Measurements from ENCODE around the gene ZFAND3.
A peak's percentile ranks its signal among the peaks of the same experiment; 100 is the strongest.

Gene ZFAND3

GRCh38 chr6:38012573-38012972, 193.0 kb downstream of the ZFAND3 start:
- H3K4me1 ChIP-seq = peaks cover 2% of the 10 kb centered on the region; the same call in 1 of the 2 replicates
- no peaks in the 10 kb centered on the region for H3K36me3 ChIP-seq
- no peak overlapping the region for H3K4me3 ChIP-seq (ENCODE audit: low read depth, low read length)
- DNase-seq = peak; percentile 58
- TF ChIP-seq, protein P1, sequence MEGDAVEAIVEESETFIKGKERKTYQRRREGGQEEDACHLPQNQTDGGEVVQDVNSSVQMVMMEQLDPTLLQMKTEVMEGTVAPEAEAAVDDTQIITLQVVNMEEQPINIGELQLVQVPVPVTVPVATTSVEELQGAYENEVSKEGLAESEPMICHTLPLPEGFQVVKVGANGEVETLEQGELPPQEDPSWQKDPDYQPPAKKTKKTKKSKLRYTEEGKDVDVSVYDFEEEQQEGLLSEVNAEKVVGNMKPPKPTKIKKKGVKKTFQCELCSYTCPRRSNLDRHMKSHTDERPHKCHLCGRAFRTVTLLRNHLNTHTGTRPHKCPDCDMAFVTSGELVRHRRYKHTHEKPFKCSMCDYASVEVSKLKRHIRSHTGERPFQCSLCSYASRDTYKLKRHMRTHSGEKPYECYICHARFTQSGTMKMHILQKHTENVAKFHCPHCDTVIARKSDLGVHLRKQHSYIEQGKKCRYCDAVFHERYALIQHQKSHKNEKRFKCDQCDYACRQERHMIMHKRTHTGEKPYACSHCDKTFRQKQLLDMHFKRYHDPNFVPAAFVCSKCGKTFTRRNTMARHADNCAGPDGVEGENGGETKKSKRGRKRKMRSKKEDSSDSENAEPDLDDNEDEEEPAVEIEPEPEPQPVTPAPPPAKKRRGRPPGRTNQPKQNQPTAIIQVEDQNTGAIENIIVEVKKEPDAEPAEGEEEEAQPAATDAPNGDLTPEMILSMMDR (IDR thresholded peaks at IDR 0.05; ENCODE audit: low read depth, low read length) = peak; percentile 93
- no peaks in the 10 kb centered on the region for H3K27me3 ChIP-seq
- no peaks in the 10 kb centered on the region for H3K9me3 ChIP-seq

GRCh38 chr6:38015341-38015740, 195.8 kb downstream of the ZFAND3 start:
- no peak for DNase-seq
- Histone ChIP-seq H3K9me3 (no peaks in the 10 kb centered on the region), H3K27me3 (no peaks in the 10 kb centered on the region), H3K4me1 (peaks cover 5% of the 10 kb centered on the region; the same call in 1 of the 2 replicates), H3K36me3 (no peaks in the 10 kb centered on the region), H3K4me3 (ENCODE audit: low read depth, low read length) (no peak overlapping the region)
- TF ChIP-seq, protein P1 (IDR thresholded peaks at IDR 0.05; ENCODE audit: low read depth, low read length) = no peak

GRCh38 chr6:38016824-38017223, 197.3 kb downstream of the ZFAND3 start:
- H3K9me3 ChIP-seq = no peaks in the 10 kb centered on the region
- DNase-seq = no peak
- H3K4me3 ChIP-seq (ENCODE audit: low read depth, low read length) = no peak overlapping the region
- H3K4me1 ChIP-seq = peaks cover 5% of the 10 kb centered on the region; the same call in 1 of the 2 replicates
- TF ChIP-seq, protein P1 (IDR thresholded peaks at IDR 0.05; ENCODE audit: low read depth, low read length) = no peak
- H3K36me3 ChIP-seq = no peaks in the 10 kb centered on the region
- H3K27me3 ChIP-seq = no peaks in the 10 kb centered on the region

DNA sequence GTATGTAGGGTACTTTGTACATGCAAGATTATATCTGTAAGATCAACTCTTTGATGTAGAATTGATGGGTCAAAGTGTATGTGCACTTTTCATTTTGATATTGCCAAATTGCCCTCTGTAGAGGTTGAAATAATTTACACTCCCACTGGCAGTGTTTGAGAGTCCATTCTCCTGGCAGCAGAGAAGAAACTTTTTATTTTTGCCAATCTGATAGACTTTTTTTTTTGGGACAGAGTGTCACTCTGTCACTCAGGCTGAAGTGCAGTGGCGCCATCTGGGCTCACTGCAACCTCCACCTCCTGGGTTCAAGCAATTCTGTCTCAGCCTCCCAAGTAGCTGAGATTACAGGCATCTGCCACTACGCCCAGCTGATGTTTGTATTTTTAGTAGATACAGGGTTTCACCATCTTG, 199.2 kb downstream of the ZFAND3 start:
- Histone ChIP-seq H3K27me3 (no peaks in the 10 kb centered on the region), H3K4me1 (peaks cover 5% of the 10 kb centered on the region; the same call in 1 of the 2 replicates), H3K36me3 (no peaks in the 10 kb centered on the region), H3K9me3 (no peaks in the 10 kb centered on the region), H3K4me3 (ENCODE audit: low read depth, low read length) (no peak overlapping the region)
- DNase-seq = no peak
- TF ChIP-seq, protein P1 (IDR thresholded peaks at IDR 0.05; ENCODE audit: low read depth, low read length) = peak; percentile 23

DNA sequence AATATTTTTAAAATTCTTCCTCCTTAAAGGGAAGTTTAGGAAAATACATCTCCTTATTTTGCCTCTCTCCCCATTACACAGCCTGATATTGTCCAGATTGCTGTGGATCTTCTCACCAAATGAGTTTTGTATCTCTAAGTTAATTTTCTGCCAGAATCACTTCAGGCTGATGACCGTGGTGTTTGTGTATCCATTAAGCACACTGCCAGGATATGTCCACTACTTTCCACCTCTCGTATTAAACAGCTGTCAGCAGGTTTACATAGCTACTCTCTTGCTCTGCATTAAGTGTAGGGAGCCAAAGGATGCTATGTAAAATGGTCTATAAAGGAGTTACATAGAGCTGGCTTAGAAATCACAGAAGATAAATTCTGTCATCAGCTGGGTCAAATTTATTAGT, 201.1 kb downstream of the ZFAND3 start:
- H3K4me1 ChIP-seq = peaks cover 5% of the 10 kb centered on the region; the same call in 1 of the 2 replicates
- DNase-seq = no peak
- H3K36me3 ChIP-seq = no peaks in the 10 kb centered on the region
- no peaks in the 10 kb centered on the region; the same call in none of the 2 replicates for H3K9me3 ChIP-seq
- no peak overlapping the region for H3K4me3 ChIP-seq (ENCODE audit: low read depth, low read length)
- H3K27me3 ChIP-seq = no peaks in the 10 kb centered on the region
- TF ChIP-seq, protein P1 (IDR thresholded peaks at IDR 0.05; ENCODE audit: low read depth, low read length) = no peak

- Histone ChIP-seq H3K4me1 (peaks cover 5% of the 10 kb centered on the region; the same call in 1 of the 2 replicates), H3K4me3 (ENCODE audit: low read depth, low read length) (no peak overlapping the region), H3K9me3 (no peaks in the 10 kb centered on the region; the same call in none of the 2 replicates), H3K36me3 (no peaks in the 10 kb centered on the region), H3K27me3 (no peaks in the 10 kb centered on the region)
- TF ChIP-seq, protein P1 (IDR thresholded peaks at IDR 0.05; ENCODE audit: low read depth, low read length) = no peak
- no peak for DNase-seq
Measured at GRCh38 chr6:38021029-38021428, 201.5 kb downstream of the ZFAND3 start.
